Esophagus muscularis mucosa (tissue), 4 donors: Measurements from ENCODE around the gene PDGFC. TPM values are rescaled to one million over a fixed set of nuclear protein-coding genes. Genes with fewer than 3 reads are reported as not detected.

Experiments used
- DNase-seq: peaks from one replicate; pipeline ENCODE4 v3.0.0-alpha.2; 2017; ENCODE audit errors: extremely low spot score
- H3K27ac ChIP-seq, 4 donors: fragments of 200-600 bp; sonication (generic); replicated peaks in 1 of 4; 1 replicate in 3 of 4; 2 replicates in 1 of 4; pipeline ENCODE4 v1.5.1; 2016 to 2019; ENCODE audit warnings: mild to moderate bottlenecking in 1 of 4
- H3K27me3 ChIP-seq, 4 donors: fragments of 200-600 bp; sonication (generic); one replicate each; pipeline versions ENCODE4 v1.5.1 to v1.6.0; 2016 to 2019
- H3K36me3 ChIP-seq, 4 donors: fragments of 200-600 bp; sonication (generic); one replicate each; pipeline ENCODE4 v1.5.1; 2016 to 2019
- H3K4me1 ChIP-seq, 4 donors: fragments of 200-600 bp; sonication (generic); one replicate each; pipeline ENCODE4 v1.5.1; 2016 to 2019
- H3K4me3 ChIP-seq, 4 donors: fragments of 200-600 bp; sonication (generic); 1 replicate in 2 of 4; 2 replicates in 2 of 4; pipeline ENCODE4 v1.5.1; 2016 to 2019; ENCODE audit warnings: mild to moderate bottlenecking in 4 of 4, moderate library complexity in 1 of 4
- H3K9me3 ChIP-seq, 4 donors: fragments of 200-600 bp; sonication (generic); 1 replicate in 3 of 4; 2 replicates in 1 of 4; pipeline ENCODE4 v1.5.1; 2016 to 2019
- EP300 ChIP-seq: sonication (generic); formaldehyde crosslinking; IDR thresholded peaks from one replicate; pipeline ENCODE4 v1.6.1; 2017; ENCODE audit warnings: antibody characterized with exemption
- POLR2A ChIP-seq: fragments of 450-650 bp; IDR thresholded peaks from one replicate; pipeline ENCODE4 v1.6.1; 2017; ENCODE audit warnings: antibody characterized with exemption, moderate library complexity, mild to moderate bottlenecking, low read depth
- POLR2AphosphoS5 ChIP-seq, 2 donors: sonication (generic); formaldehyde crosslinking; IDR thresholded peaks; one replicate each; pipeline ENCODE4 v1.6.1; 2017; ENCODE audit warnings: antibody characterized with exemption in 2 of 2
- WGBS: methylation state at CpG from one replicate; pipeline ENCODE4 v1.1.5; 2018; 5-methylcytosine and 5-hydroxymethylcytosine counted together
- intact Hi-C: fragments of 100-400 bp; cut with DNase I; formaldehyde crosslinking; loops from one replicate; pipeline ENCODE4 v1.15.1; 2023
- total RNA-seq, 4 donors: library from RNA; depleted of rRNA; stranded (reverse); fragments of >200 nt; gene quantifications; one replicate each; pipeline versions ENCODE4 v1.1.0 to v1.2.1, GENCODE V29; 2016
- TF ChIP-seq, protein P1 (sequence below), 3 experiments: fragments of 200-600 bp in 2 of 3; fragments of 450-650 bp in 1 of 3; sonication (generic) in 2 of 3; IDR thresholded peaks; one replicate each; pipeline ENCODE4 v1.5.1; 2017 to 2019; ENCODE audit warnings: antibody characterized with exemption in 3 of 3, mild to moderate bottlenecking in 2 of 3, moderate library complexity in 1 of 3

The PDGFC gene
- total RNA-seq, 4 donors from 2014 or later = 25.3 to 38.3 (median 30.0) TPM

DNA sequence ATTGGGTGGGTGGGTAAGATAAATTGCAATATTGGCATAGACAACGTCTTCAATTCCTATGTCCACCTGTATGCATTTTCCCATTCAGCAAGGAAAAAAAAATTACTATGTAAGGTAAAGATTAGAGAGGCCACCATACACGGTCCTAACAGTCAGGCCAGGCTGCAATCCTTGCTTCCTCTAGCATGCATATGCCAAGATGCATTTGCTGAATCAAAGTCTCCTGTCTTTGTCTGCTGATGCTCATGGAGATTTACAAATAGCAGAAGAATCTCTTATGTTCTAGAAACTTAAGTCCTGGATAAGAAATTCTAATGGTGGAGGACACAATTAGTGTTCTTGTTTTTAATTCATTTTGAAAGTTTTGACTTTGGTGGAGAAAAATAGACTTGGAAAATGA is 206.8 kb downstream of the PDGFC start:
- WGBS = 72% methylated on average over 2 of the region's 2 CpGs
- H3K27me3 ChIP-seq = no peaks in the 10 kb centered on the region
- intact Hi-C loops = no loop called here
- TF ChIP-seq, protein P1, sequence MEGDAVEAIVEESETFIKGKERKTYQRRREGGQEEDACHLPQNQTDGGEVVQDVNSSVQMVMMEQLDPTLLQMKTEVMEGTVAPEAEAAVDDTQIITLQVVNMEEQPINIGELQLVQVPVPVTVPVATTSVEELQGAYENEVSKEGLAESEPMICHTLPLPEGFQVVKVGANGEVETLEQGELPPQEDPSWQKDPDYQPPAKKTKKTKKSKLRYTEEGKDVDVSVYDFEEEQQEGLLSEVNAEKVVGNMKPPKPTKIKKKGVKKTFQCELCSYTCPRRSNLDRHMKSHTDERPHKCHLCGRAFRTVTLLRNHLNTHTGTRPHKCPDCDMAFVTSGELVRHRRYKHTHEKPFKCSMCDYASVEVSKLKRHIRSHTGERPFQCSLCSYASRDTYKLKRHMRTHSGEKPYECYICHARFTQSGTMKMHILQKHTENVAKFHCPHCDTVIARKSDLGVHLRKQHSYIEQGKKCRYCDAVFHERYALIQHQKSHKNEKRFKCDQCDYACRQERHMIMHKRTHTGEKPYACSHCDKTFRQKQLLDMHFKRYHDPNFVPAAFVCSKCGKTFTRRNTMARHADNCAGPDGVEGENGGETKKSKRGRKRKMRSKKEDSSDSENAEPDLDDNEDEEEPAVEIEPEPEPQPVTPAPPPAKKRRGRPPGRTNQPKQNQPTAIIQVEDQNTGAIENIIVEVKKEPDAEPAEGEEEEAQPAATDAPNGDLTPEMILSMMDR (IDR thresholded peaks at IDR 0.05) = no peak
- TF ChIP-seq EP300 (no peak), POLR2A (no peak), POLR2AphosphoS5 (IDR thresholded peaks at IDR 0.05) (no peak)
- H3K36me3 ChIP-seq = no peaks in the 10 kb centered on the region
- H3K4me1 ChIP-seq = peaks cover 0 to 40% (median 33%) of the 10 kb centered on the region in 4 donors
- DNase-seq = no peak
- no peak overlapping the region for H3K27ac ChIP-seq
- no peak overlapping the region for H3K4me3 ChIP-seq
- H3K9me3 ChIP-seq = no peaks in the 10 kb centered on the region

DNA sequence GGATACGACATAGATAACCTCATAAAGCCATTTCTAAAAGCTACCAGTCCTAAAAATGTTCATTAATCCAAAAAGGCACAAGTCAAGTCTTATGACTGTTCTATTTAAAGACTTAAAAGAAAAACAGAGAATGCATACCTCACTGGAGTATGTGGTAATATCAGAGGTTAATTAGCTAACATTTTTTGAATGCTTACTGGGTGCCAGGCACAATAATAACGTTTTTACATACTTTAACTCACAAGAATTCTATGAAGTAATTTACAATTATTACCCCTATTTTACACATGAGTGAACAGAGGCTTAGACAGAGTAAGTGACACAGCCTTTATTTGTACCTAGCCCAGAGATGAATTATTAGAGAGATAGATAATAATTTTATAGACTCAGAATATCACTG is 207.5 kb downstream of the PDGFC start:
- WGBS = 33% methylated on average over 2 of the region's 2 CpGs

DNA sequence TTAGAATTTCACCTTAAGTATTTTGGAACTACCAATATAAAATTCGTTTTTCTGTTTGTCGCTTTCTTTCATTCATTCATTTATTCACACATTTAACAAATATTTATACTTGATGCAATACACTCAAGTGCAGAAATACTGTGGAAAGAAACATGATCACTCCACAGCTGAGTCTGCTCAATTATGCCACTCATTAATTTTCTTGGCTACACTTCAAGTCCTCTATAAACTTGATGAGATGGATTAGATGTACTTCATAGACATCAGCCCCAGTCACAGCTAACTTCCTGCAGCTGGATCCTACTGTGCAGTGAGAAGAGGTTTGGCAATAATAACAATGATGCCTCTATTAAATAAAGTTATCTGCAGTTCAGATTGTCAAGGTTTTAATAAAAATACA is 208.1 kb downstream of the PDGFC start:
- intact Hi-C loops = no loop called here
- WGBS = 66% methylated on average over 2 of the region's 2 CpGs
- no peak for TF ChIP-seq EP300
- no peak for TF ChIP-seq POLR2AphosphoS5 (IDR thresholded peaks at IDR 0.05)
- TF ChIP-seq, protein P1 (IDR thresholded peaks at IDR 0.05) = no peak
- no peak for TF ChIP-seq POLR2A
- Histone ChIP-seq H3K27ac (peak overlapping the region in 1 of 4 donors; percentile 1), H3K27me3 (no peaks in the 10 kb centered on the region), H3K4me3 (no peak overlapping the region), H3K4me1 (peaks cover 0 to 33% (median 27%) of the 10 kb centered on the region in 4 donors), H3K9me3 (no peaks in the 10 kb centered on the region), H3K36me3 (no peaks in the 10 kb centered on the region)
- DNase-seq = no peak

More for the DNA sequence above, 207.5 kb downstream of the PDGFC start:
- H3K4me1 ChIP-seq = peaks cover 0 to 35% (median 28%) of the 10 kb centered on the region in 4 donors
- H3K9me3 ChIP-seq = no peaks in the 10 kb centered on the region
- H3K4me3 ChIP-seq = no peak overlapping the region
- DNase-seq = no peak
- H3K27ac ChIP-seq = peak overlapping the region in 1 of 4 donors; percentile 1
- H3K27me3 ChIP-seq = no peaks in the 10 kb centered on the region
- intact Hi-C loops = no loop called here
- no peak for TF ChIP-seq POLR2AphosphoS5 (IDR thresholded peaks at IDR 0.05)
- TF ChIP-seq POLR2A = no peak
- no peaks in the 10 kb centered on the region for H3K36me3 ChIP-seq

DNA sequence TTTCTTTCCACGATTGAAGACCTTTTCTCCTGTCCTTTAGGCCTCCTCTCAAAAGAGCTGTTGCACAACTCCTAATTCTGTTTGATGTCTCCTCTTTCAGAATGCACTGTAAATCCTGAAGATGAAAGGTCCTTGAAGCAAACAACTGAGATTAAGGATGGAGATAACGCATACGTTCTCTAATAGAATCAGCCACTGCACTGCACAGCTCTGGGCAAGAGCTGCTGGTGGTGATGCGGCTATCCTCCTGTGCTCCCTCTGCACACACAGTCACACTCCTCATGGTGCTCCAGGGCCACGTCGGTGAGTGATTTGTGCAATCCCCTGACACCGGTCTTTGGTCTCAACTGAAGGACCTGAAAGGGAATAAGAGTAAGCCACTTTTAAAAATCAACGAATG is 208.7 kb downstream of the PDGFC start:
- no peak overlapping the region for H3K4me3 ChIP-seq
- H3K9me3 ChIP-seq = no peaks in the 10 kb centered on the region
- H3K36me3 ChIP-seq = no peaks in the 10 kb centered on the region
- TF ChIP-seq POLR2AphosphoS5 (IDR thresholded peaks at IDR 0.05) = no peak
- no peak for TF ChIP-seq POLR2A
- TF ChIP-seq, protein P1 (IDR thresholded peaks at IDR 0.05) = no peak
- no peak for TF ChIP-seq EP300
- DNase-seq = no peak
- no peaks in the 10 kb centered on the region for H3K27me3 ChIP-seq
- intact Hi-C loops = no loop called here
- H3K27ac ChIP-seq = no peak overlapping the region
- 69% methylated on average over 7 of the region's 8 CpGs for WGBS
- peaks cover 0 to 26% (median 20%) of the 10 kb centered on the region in 4 donors for H3K4me1 ChIP-seq

DNA sequence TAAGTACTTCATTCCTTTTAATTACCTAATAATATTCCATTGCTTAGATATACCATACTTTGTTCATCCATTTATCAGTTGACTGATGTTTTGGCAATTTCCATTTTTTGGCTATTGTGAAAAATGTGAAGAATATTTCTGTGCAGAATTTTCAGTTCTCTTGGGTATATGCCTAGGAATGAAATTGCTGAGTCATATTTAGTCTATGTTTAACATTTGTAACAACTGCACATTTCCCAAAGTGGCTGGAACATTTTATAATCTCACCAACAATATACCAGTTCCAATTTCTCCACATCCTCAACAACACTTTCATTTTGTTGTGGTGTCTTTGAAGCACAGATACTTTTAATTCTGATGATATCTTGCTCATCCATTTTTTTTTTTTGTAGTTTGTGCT is 215.5 kb downstream of the PDGFC start:
- H3K4me1 ChIP-seq = no peaks in the 10 kb centered on the region
- no peaks in the 10 kb centered on the region for H3K9me3 ChIP-seq
- DNase-seq = no peak
- no peaks in the 10 kb centered on the region for H3K36me3 ChIP-seq
- no peak overlapping the region for H3K27ac ChIP-seq
- H3K27me3 ChIP-seq = no peaks in the 10 kb centered on the region
- intact Hi-C loops = no loop called here
- TF ChIP-seq EP300 (no peak), POLR2A (no peak), POLR2AphosphoS5 (IDR thresholded peaks at IDR 0.05) (no peak)
- TF ChIP-seq, protein P1 (IDR thresholded peaks at IDR 0.05) = no peak
- H3K4me3 ChIP-seq = no peak overlapping the region
